ENCODE data around the gene CABP4. TPM values are rescaled to one million over a fixed set of nuclear protein-coding genes. Genes with fewer than 3 reads are reported as not detected.

Gene CABP4
- total RNA-seq, 1 experiment from 2014 or later = not detected

DNA sequence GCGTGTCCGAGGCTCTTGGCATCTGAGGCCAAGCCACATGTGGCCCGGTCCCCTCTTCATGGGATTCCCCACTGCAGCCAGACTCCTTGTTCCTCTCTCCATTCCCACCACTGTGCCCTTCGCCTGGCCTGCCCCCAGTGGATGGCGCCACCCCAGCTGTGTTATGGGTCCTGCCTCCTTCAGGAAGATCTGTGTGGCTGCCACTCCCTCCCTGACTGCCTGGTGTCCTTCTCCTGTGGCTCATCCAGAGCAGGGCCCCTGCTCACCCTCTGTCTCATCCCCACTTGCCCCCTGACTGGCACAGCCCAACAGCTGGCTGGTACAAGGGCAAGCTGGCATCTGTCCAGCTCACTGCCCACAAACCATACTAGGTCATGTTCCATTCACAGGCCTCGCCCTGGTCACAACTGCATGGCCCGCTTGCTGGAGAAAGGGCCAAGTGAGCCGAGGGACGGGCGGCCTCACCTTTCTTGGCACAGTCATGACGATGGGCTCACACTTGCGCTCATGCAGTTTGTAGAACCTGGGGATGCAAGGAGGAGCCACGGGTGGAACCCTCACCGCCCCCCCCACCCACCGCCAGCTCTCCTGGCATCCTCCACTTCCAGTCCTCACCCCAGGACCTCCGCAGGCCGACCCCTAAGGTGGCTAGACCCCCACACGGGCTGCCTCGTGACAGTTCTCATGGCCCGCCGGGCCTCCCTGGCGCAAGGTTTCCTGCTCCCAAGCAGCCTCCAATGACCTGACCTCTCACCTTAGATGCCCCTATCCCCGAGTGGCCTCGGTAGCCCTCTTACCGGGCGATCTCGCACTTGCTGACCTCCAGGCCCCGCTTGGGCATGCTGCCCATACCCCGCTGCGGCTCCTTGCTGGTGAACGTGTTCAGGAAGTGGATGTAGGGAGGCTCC lies 15.6 kb upstream of the CABP4 start:
- TF ChIP-seq, protein P1, sequence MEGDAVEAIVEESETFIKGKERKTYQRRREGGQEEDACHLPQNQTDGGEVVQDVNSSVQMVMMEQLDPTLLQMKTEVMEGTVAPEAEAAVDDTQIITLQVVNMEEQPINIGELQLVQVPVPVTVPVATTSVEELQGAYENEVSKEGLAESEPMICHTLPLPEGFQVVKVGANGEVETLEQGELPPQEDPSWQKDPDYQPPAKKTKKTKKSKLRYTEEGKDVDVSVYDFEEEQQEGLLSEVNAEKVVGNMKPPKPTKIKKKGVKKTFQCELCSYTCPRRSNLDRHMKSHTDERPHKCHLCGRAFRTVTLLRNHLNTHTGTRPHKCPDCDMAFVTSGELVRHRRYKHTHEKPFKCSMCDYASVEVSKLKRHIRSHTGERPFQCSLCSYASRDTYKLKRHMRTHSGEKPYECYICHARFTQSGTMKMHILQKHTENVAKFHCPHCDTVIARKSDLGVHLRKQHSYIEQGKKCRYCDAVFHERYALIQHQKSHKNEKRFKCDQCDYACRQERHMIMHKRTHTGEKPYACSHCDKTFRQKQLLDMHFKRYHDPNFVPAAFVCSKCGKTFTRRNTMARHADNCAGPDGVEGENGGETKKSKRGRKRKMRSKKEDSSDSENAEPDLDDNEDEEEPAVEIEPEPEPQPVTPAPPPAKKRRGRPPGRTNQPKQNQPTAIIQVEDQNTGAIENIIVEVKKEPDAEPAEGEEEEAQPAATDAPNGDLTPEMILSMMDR (IDR thresholded peaks at IDR 0.05; ENCODE audit: unreplicated experiment) = no peak
- DNase-seq (ENCODE audit: unreplicated experiment) = peak; percentile 51
- Mint-ChIP-seq H3K4me3 (ENCODE audit: unreplicated experiment) (no peak overlapping the region), H3K9me3 (ENCODE audit: unreplicated experiment) (no peaks in the 10 kb centered on the region), H3K27me3 (ENCODE audit: insufficient read depth, unreplicated experiment) (no peaks in the 10 kb centered on the region), H3K4me1 (ENCODE audit: insufficient read depth, unreplicated experiment) (peaks cover 8% of the 10 kb centered on the region), H3K27ac (ENCODE audit: low read depth, unreplicated experiment) (no peak overlapping the region), H3K36me3 (ENCODE audit: insufficient read depth, unreplicated experiment) (peaks cover 37% of the 10 kb centered on the region)
- ChIA-PET POLR2A (interaction anchor here (1.1 to 1.6 kb wide), 5 partner anchors 11 to 30 kb away, joined by 3 to 7 read pairs (median 3); partner anchors contain the start of gene TMEM134), CTCF (interaction anchor here (1.0 to 1.1 kb wide), 3 partner anchors 29 to 51 kb away, joined by 3 to 4 read pairs (median 3); partner anchors contain the start of gene PPP1CA)
- no TSS peak for BruUV-seq (replicated peaks)
- intact Hi-C loops (cut with micrococcal nuclease) = no loop called here

DNA sequence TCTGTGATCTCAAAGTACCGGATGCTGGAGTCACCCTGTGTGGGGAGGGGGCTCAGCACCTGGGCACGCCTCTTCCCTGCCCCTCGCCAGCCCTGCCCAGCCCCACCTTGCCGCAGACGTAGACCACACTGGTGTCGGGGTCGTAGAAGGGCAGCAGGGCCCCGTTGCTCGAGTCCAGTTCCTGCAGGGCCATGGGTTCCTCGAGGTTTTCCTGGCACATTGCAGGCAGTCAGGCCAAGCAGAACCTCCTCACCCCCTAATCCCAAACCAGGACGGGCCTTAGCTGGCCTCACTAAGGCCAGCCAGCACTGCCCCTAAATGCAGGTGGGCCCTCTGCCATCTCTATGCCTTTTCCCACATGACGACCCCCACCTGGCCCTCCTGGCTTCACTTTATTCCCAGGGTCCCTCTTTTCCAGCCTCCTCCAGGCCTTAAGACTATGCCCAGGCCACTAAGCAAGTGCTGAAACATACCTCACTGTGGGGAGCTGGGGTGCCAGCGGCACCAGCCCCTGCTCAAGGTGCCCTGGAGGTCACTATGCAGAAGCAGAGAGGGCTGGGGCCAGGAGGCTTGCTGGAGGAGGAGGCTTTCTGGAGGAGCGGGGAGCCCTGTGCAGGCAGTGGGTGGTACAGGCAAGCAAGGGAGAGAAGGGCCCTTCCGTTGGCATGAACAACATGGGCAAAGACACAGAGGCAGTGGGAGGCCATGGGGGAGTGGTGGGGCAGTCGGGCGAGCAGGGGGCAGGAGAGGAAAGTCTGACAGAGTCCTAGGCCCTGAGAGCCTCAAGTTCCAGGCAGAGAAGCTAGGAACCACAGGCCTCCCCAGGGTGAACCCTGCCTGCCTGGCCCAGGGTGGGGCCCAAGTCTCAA lies 14.7 kb upstream of the CABP4 start:
- Mint-ChIP-seq H3K27me3 (ENCODE audit: insufficient read depth, unreplicated experiment) (no peaks in the 10 kb centered on the region), H3K36me3 (ENCODE audit: insufficient read depth, unreplicated experiment) (peaks cover 34% of the 10 kb centered on the region), H3K27ac (ENCODE audit: low read depth, unreplicated experiment) (no peak overlapping the region), H3K4me3 (ENCODE audit: unreplicated experiment) (peak overlapping the region; percentile 47), H3K9me3 (ENCODE audit: unreplicated experiment) (no peaks in the 10 kb centered on the region), H3K4me1 (ENCODE audit: insufficient read depth, unreplicated experiment) (peaks cover 15% of the 10 kb centered on the region)
- ChIA-PET CTCF (no interaction called here), POLR2A (interaction anchor here (0.5 to 1.3 kb wide), 3 partner anchors 12 to 129 kb away, joined by 3 read pairs; partner anchors contain the start of gene RPS6KB2)
- BruUV-seq (replicated peaks) = no TSS peak
- TF ChIP-seq, protein P1 (IDR thresholded peaks at IDR 0.05; ENCODE audit: unreplicated experiment) = no peak
- DNase-seq (ENCODE audit: unreplicated experiment) = no peak
- intact Hi-C loops (cut with micrococcal nuclease) = no loop called here

DNA sequence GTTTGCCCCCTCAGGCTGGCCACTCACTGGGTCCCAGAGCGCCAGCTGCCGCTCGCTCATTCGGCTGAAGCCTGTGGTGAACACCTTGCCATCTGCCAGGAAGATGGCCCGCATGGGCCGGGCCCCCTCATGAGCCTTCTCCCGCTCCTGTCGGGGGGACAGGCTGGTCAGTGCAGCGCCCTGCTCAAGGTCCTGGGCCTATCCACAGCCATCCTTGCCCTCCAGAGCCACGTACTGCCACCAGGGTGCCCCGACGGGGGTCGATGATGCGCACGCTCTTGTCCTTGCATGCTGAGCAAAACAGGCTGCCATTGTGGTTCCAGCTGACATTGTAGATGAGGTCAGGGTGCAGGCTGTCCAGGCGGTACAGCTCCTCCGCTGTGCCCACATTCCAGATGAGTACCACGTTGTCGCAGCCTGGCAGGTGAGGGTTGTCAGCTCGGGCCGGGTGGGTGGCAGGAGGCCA lies 14.0 kb upstream of the CABP4 start:
- no peak for DNase-seq (ENCODE audit: unreplicated experiment)
- H3K27ac Mint-ChIP-seq (ENCODE audit: low read depth, unreplicated experiment) = no peak overlapping the region
- TF ChIP-seq, protein P1 (IDR thresholded peaks at IDR 0.05; ENCODE audit: unreplicated experiment) = no peak
- intact Hi-C loops (cut with micrococcal nuclease) = no loop called here
- peaks cover 17% of the 10 kb centered on the region for H3K4me1 Mint-ChIP-seq (ENCODE audit: insufficient read depth, unreplicated experiment)
- H3K4me3 Mint-ChIP-seq (ENCODE audit: unreplicated experiment) = no peak overlapping the region
- no peaks in the 10 kb centered on the region for H3K9me3 Mint-ChIP-seq (ENCODE audit: unreplicated experiment)
- CTCF ChIA-PET = no interaction called here
- H3K27me3 Mint-ChIP-seq (ENCODE audit: insufficient read depth, unreplicated experiment) = no peaks in the 10 kb centered on the region
- POLR2A ChIA-PET = interaction anchor here (0.5 to 1.3 kb wide), 4 partner anchors 12 to 128 kb away, joined by 3 to 4 read pairs (median 3); partner anchors contain the start of genes PPP1CA and RPS6KB2
- BruUV-seq (replicated peaks) = no TSS peak
- peaks cover 27% of the 10 kb centered on the region for H3K36me3 Mint-ChIP-seq (ENCODE audit: insufficient read depth, unreplicated experiment)
